ENCODE data around the gene ZC3HAV1. TPM values are rescaled to one million over a fixed set of nuclear protein-coding genes. Genes with fewer than 3 reads are reported as not detected.
"Not testable (repeated sequence)": the region's sequence is repeated elsewhere in the genome, so short reads cannot be mapped to it uniquely, and the experiment has no call there.

The ZC3HAV1 gene
- total and polyA plus RNA-seq, 2 of the 4 experiments (the other 2 are of a cell fraction), result 9.9 to 22.4 TPM

DNA sequence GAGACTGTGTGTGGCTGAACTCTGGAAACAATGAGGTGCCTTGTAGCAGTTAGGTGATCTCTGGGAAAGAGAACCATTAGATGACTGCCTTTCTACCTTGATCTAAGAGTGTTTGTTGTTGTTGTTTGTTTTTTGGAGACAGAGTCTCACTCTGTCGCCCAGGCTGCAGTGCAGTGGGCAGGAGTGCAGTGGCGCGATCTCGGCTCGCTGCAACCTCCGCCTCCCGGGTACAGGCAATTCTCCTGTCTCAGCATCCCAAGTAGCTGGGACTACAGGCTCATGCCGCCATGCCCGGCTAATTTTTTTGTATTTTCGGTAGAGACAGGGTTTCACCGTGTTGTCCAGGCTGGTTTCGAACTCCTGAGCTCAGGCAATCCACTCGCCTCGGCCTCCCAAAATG, 54.9 kb downstream of the ZC3HAV1 start:
- peaks cover 14% of the 10 kb centered on the region for H3K36me3 ChIP-seq (ENCODE audit: control insufficient read depth, insufficient read depth, low read length)
- H2AK9ac ChIP-seq (replicated peaks; ENCODE audit: low read depth, low read length, poor library complexity); ATAC-seq (ENCODE audit: low read depth); H3K9me3 ChIP-seq (ENCODE audit: control insufficient read depth, insufficient read depth, low read length); intact Hi-C loops (cut with micrococcal nuclease); H4K8ac ChIP-seq (ENCODE audit: low read depth in 2 of 2, low read length in 2 of 2); H3K4me2 ChIP-seq (ENCODE audit: low read depth, low read length); H3K18ac ChIP-seq (ENCODE audit: low read depth, low read length); H3K56ac ChIP-seq (ENCODE audit: extremely low read depth, insufficient read depth, low read length); BruUV-seq (replicated peaks); H2BK20ac ChIP-seq (ENCODE audit: low read depth, low read length); H3K79me1 ChIP-seq (ENCODE audit: low read depth in 1 of 2, low read length in 2 of 2); H3K23ac ChIP-seq (ENCODE audit: low read depth, low read length); H2AK5ac ChIP-seq (ENCODE audit: low read depth, low read length); H2BK15ac ChIP-seq (ENCODE audit: low read depth, low read length); H4K20me1 ChIP-seq (ENCODE audit: insufficient read depth, low read length); in situ Hi-C loops (cut with MboI; ENCODE audit: low sequenced_read_pairs); dilution Hi-C loops (cut with HindIII; ENCODE audit: low sequenced_read_pairs, unreplicated experiment); DNase-seq; POLR2A ChIA-PET (ENCODE audit: unreplicated experiment); H4K5ac ChIP-seq (ENCODE audit: low read depth, low read length); H2AFZ ChIP-seq (replicated peaks; ENCODE audit: low read length, poor library complexity); H3K9me1 ChIP-seq (ENCODE audit: insufficient read depth, low read length); H3K4me3 ChIP-seq (ENCODE audit: insufficient read depth, low read depth, low read length); H3K4ac ChIP-seq (ENCODE audit: low read depth, low read length); H3K27me3 ChIP-seq (ENCODE audit: control insufficient read depth, insufficient read depth, low read length); H3K27ac ChIP-seq (ENCODE audit: insufficient read depth, low read length); H2BK120ac ChIP-seq (ENCODE audit: low read depth, low read length); H3K4me1 ChIP-seq (ENCODE audit: control insufficient read depth, insufficient read depth, low read length); H3K9ac ChIP-seq (ENCODE audit: low read depth, low read length); H3K14ac ChIP-seq (replicated peaks; ENCODE audit: low read depth, low read length); H2BK5ac ChIP-seq (ENCODE audit: low read depth, low read length, poor library complexity, severe bottlenecking); H4K91ac ChIP-seq (ENCODE audit: insufficient read depth, low read depth, low read length): not testable (repeated sequence)
- 97% methylated on average over 12 of the region's 14 CpGs; no CpG with 5 or more reads in 1 of the 2 experiments for WGBS, 2 experiments (ENCODE audit: extremely low coverage in 2 of 2, insufficient read length in 1 of 2)
- CTCF ChIA-PET, result interaction anchor here (0.6 kb wide), 1 partner anchor 80 kb away, joined by 6 read pairs; no protein-coding TSS in a partner anchor
